ENCODE data around the gene MFAP2.

GRCh38 chr1:17023102-17023501 is 42.7 kb upstream of the MFAP2 start:
- TF ChIP-seq, protein P1, sequence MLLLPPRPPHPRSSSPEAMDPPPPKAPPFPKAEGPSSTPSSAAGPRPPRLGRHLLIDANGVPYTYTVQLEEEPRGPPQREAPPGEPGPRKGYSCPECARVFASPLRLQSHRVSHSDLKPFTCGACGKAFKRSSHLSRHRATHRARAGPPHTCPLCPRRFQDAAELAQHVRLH (tag by site-specific recombination; IDR thresholded peaks at IDR 0.05), result no peak
- TF ChIP-seq, protein P2, sequence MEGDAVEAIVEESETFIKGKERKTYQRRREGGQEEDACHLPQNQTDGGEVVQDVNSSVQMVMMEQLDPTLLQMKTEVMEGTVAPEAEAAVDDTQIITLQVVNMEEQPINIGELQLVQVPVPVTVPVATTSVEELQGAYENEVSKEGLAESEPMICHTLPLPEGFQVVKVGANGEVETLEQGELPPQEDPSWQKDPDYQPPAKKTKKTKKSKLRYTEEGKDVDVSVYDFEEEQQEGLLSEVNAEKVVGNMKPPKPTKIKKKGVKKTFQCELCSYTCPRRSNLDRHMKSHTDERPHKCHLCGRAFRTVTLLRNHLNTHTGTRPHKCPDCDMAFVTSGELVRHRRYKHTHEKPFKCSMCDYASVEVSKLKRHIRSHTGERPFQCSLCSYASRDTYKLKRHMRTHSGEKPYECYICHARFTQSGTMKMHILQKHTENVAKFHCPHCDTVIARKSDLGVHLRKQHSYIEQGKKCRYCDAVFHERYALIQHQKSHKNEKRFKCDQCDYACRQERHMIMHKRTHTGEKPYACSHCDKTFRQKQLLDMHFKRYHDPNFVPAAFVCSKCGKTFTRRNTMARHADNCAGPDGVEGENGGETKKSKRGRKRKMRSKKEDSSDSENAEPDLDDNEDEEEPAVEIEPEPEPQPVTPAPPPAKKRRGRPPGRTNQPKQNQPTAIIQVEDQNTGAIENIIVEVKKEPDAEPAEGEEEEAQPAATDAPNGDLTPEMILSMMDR (tag by site-specific recombination; IDR thresholded peaks at IDR 0.05), result no peak
- TF ChIP-seq TCF7L2 (IDR thresholded peaks at IDR 0.05; ENCODE audit: borderline replicate concordance, low read depth, low read length) (no peak), ZBTB8A (tag by site-specific recombination; IDR thresholded peaks at IDR 0.05) (no peak), TRIM28 (IDR thresholded peaks at IDR 0.05; ENCODE audit: borderline replicate concordance, low read length) (no peak), YY1 (tag by site-specific recombination; IDR thresholded peaks at IDR 0.05) (no peak), SP3 (tag by site-specific recombination; IDR thresholded peaks at IDR 0.05) (no peak)
- TF ChIP-seq, protein P3, sequence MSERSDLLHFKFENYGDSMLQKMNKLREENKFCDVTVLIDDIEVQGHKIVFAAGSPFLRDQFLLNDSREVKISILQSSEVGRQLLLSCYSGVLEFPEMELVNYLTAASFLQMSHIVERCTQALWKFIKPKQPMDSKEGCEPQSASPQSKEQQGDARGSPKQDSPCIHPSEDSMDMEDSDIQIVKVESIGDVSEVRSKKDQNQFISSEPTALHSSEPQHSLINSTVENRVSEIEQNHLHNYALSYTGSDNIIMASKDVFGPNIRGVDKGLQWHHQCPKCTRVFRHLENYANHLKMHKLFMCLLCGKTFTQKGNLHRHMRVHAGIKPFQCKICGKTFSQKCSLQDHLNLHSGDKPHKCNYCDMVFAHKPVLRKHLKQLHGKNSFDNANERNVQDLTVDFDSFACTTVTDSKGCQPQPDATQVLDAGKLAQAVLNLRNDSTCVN (tag by site-specific recombination; optimal IDR thresholded peaks at IDR 0.05), result no peak

All from HEK293 (cell line).